Psoas muscle (tissue), 8 donors: ENCODE measurements around the gene ZNF764. TPM values are rescaled to one million over a fixed set of nuclear protein-coding genes. Genes with fewer than 3 reads are reported as not detected.
"Not testable (repeated sequence)": the region's sequence is repeated elsewhere in the genome, so short reads cannot be mapped to it uniquely, and the experiment has no call there.

Source experiments
- ATAC-seq, 4 donors: fragments of 200-7000 bp; cut with Tn5 transposase; one replicate each; pipeline ENCODE4 v1.9.1; 2020; ENCODE audit warnings: moderate library complexity in 3 of 4, mild to moderate bottlenecking in 2 of 4
- DNase-seq, 2 donors: peaks; one replicate each; pipeline ENCODE4 v3.0.0-alpha.2; 2020
- H3K27ac ChIP-seq: fragments of 200-600 bp; one replicate; pipeline ENCODE4 v1.8.0; 2022
- H3K27me3 ChIP-seq, 3 donors: fragments of 200-600 bp in 1 of 3; one replicate each; pipeline versions ENCODE4 v1.6.1 to v1.8.0; 2013 to 2022; ENCODE audit warnings: low read length in 2 of 3, mild to moderate bottlenecking in 2 of 3, moderate library complexity in 1 of 3; ENCODE audit not compliant: insufficient read depth in 3 of 3
- H3K36me3 ChIP-seq, 2 donors: fragments of 200-600 bp in 1 of 2; one replicate each; pipeline versions ENCODE4 v1.6.1 to v1.8.0; 2013 to 2022; ENCODE audit warnings: low read depth in 1 of 2, mild to moderate bottlenecking in 1 of 2, moderate library complexity in 1 of 2; ENCODE audit not compliant: insufficient read depth in 1 of 2
- H3K4me1 ChIP-seq: fragments of 200-600 bp; one replicate; pipeline ENCODE4 v1.8.0; 2022
- H3K4me3 ChIP-seq: fragments of 200-600 bp; one replicate; pipeline ENCODE4 v1.8.0; 2022; ENCODE audit warnings: mild to moderate bottlenecking
- H3K9me3 ChIP-seq: fragments of 200-600 bp; one replicate; pipeline ENCODE4 v1.8.0; 2022
- WGBS, 3 donors: extraction: QIAGEN DNeasy Blood & Tissue Kit; methylation state at CpG; one replicate each; pipeline versions ENCODE4 v1.1.6 to v1.1.7; 2013; 5-methylcytosine and 5-hydroxymethylcytosine counted together
- intact Hi-C, 2 donors: fragments of 100-400 bp; cut with DNase I; formaldehyde crosslinking; loops; one replicate each; pipeline versions ENCODE4 v1.11.0 to v1.14.2; 2022
- polyA plus RNA-seq, 3 donors: library from polyadenylated mRNA; stranded (reverse); fragments of 200-250 nt; gene quantifications; one replicate each; pipeline ENCODE4 v1.2.3, GENCODE V29; 2013
- total RNA-seq, 4 donors: library from RNA; stranded (reverse); fragmentation: NEBNext Ultra II Directional in 2 of 4; extraction: Animal tissue kit (Norgen Biotek cat#: 25700) in 2 of 4; gene quantifications; one replicate each; pipeline versions ENCODE4 v1.2.1 to v1.2.4, GENCODE V29; 2021 to 2023
- TF ChIP-seq, protein P1 (sequence below): fragments of 200-600 bp; IDR thresholded peaks from one replicate; pipeline ENCODE4 v1.8.0; 2022; ENCODE audit warnings: antibody characterized with exemption
- donor health status: healthy with polysubstance abuse.
- donor health status: DM: no; HTN: no; CAD: no; lungs with moderate emphysema.
- donor health status: Bipolar disorder and iron deficiency.
- donor health status: healthy.
- donor health status: DM: yes; HTN: yes; CAD: no.
- donor health status: DM: no; HTN: no; CAD: no.
- donor health status: DM: no; HTN: no; CAD: no.
- donor health status: DM: yes; HTN: yes; CAD: no.

The ZNF764 gene
- total and polyA plus RNA-seq, 7 donors = 1.9 to 8.7 (median 5.1) TPM

DNA sequence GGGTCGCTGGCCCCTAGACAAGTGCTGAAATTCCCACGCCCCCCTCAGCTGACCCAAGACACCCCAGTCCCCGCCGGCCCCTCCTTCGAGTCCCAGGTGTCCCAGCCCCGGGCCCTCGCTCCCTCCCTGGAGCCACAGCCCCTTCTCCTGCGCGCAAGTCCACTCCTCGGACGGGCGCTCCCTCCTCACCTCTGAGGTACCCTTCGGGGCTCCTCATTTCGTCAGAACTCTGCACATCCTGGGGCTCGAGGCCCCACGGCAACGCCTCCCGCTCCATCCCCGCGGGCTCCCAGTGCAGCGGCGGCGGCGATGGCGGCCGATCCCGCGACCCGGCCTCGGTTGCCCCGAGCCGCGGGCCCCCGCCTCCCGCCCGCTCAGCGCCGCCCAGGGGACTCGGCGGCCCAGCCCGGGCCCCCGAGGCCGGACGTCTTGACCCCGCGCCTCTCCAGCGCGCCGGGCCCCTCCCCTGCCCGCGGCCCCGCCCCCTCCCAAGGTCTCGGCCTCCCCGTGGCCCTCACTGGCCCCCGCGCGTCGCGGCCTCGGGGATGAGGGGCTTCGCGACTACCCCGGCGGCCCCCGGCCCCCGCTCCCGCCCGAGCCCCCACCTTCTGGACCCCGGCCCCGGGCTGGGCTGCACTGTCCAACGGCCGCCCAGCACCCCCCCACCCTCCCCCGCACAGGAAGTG is 31.9 kb downstream of the ZNF764 start, which contains the start of gene ZNF768:
Gene ZNF768 (minus strand): TSS at position 430 of the 686 bp plus-strand sequence. CDS start 153 bp downstream, at position 277.
- Histone ChIP-seq H3K9me3 (no peaks in the 10 kb centered on the region), H3K4me1 (peaks cover 17% of the 10 kb centered on the region), H3K27ac (peak within 1 kb of the TSS; percentile 99), H3K27me3 (no peaks in the 10 kb centered on the region), H3K4me3 (peak within 1 kb of the TSS; percentile 93), H3K36me3 (peaks cover 4 to 20% of the 10 kb centered on the region in 2 donors)
- TF ChIP-seq, protein P1, sequence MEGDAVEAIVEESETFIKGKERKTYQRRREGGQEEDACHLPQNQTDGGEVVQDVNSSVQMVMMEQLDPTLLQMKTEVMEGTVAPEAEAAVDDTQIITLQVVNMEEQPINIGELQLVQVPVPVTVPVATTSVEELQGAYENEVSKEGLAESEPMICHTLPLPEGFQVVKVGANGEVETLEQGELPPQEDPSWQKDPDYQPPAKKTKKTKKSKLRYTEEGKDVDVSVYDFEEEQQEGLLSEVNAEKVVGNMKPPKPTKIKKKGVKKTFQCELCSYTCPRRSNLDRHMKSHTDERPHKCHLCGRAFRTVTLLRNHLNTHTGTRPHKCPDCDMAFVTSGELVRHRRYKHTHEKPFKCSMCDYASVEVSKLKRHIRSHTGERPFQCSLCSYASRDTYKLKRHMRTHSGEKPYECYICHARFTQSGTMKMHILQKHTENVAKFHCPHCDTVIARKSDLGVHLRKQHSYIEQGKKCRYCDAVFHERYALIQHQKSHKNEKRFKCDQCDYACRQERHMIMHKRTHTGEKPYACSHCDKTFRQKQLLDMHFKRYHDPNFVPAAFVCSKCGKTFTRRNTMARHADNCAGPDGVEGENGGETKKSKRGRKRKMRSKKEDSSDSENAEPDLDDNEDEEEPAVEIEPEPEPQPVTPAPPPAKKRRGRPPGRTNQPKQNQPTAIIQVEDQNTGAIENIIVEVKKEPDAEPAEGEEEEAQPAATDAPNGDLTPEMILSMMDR = no peak
- 1 to 2% (median 1%) methylated on average over 39 to 73 of the region's 73 CpGs for WGBS, 3 donors
- intact Hi-C loops = loop anchor here (5.0 kb wide), 3 partner anchors 46 to 131 kb away; partner anchors contain the start of genes FBRS (in 1 of the 2), SEPHS2 (in 1 of the 2) and ZNF688 (in 1 of the 2)
- ATAC-seq (peak; percentile 48 to 56 (median 51)), DNase-seq (peak; percentile 53 to 69)

DNA sequence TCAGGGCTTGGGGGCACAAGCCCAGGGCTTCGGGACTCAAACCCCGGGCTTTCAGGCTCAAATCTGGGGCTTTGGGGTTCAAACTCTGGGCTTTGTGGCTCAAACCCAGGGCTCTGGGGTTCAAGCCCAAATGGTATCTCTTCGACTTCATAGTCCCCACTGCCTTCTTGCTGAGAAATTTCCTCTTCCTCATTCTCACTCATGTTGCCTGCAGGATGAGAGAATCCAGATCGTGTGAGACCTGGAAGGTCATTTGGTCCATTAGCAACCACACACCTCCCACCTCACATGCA is 32.4 kb downstream of the ZNF764 start:
- intact Hi-C loops = loop anchor here (5.0 kb wide), 3 partner anchors 47 to 132 kb away; partner anchors contain the start of genes FBRS (in 1 of the 2), SEPHS2 (in 1 of the 2) and ZNF688 (in 1 of the 2)
- H3K9me3 ChIP-seq = no peaks in the 10 kb centered on the region
- H3K4me1 ChIP-seq = peaks cover 13% of the 10 kb centered on the region
- TF ChIP-seq, protein P1 = no peak
- H3K36me3 ChIP-seq = peaks cover 4 to 15% of the 10 kb centered on the region in 2 donors
- 48 to 55% (median 49%) methylated on average over 4 of the region's 4 CpGs for WGBS, 3 donors
- peak overlapping the region; percentile 93 for H3K4me3 ChIP-seq
- ATAC-seq (no peak), DNase-seq (no peak)
- H3K27ac ChIP-seq = peak overlapping the region; percentile 99
- H3K27me3 ChIP-seq = no peaks in the 10 kb centered on the region

GRCh38 chr16:30524575-30525568 is 33.3 kb downstream of the ZNF764 start:
- Histone ChIP-seq H3K9me3 (no peaks in the 10 kb centered on the region), H3K27me3 (no peaks in the 10 kb centered on the region), H3K27ac (peak overlapping the region; percentile 16), H3K36me3 (peaks cover 0 to 8% of the 10 kb centered on the region in 2 donors), H3K4me1 (peaks cover 12% of the 10 kb centered on the region), H3K4me3 (no peak overlapping the region)
- WGBS, 3 donors = 90 to 91% (median 91%) methylated on average over 59 to 60 of the region's 60 CpGs
- ATAC-seq = no peak
- TF ChIP-seq, protein P1 = no peak
- peak; percentile 30 to 55 for DNase-seq
- intact Hi-C loops = loop anchor here (5.0 kb wide), 3 partner anchors 47 to 132 kb away; partner anchors contain the start of genes FBRS (in 1 of the 2), SEPHS2 (in 1 of the 2) and ZNF688 (in 1 of the 2)

GRCh38 chr16:30523768-30524574 is 34.2 kb downstream of the ZNF764 start:
- no peak for ATAC-seq
- DNase-seq = peak; percentile 40 to 70
- Histone ChIP-seq H3K4me1 (peaks cover 12% of the 10 kb centered on the region), H3K27ac (peak overlapping the region; percentile 16), H3K4me3 (peak overlapping the region; percentile 16), H3K9me3 (no peaks in the 10 kb centered on the region), H3K27me3 (no peaks in the 10 kb centered on the region), H3K36me3 (peaks cover 0 to 8% of the 10 kb centered on the region in 2 donors)
- 71 to 74% (median 74%) methylated on average over 26 of the region's 26 CpGs for whole genome bisulfite sequencing, 3 donors
- TF ChIP-seq, protein P1 = no peak
- intact Hi-C loops = no loop called here

DNA sequence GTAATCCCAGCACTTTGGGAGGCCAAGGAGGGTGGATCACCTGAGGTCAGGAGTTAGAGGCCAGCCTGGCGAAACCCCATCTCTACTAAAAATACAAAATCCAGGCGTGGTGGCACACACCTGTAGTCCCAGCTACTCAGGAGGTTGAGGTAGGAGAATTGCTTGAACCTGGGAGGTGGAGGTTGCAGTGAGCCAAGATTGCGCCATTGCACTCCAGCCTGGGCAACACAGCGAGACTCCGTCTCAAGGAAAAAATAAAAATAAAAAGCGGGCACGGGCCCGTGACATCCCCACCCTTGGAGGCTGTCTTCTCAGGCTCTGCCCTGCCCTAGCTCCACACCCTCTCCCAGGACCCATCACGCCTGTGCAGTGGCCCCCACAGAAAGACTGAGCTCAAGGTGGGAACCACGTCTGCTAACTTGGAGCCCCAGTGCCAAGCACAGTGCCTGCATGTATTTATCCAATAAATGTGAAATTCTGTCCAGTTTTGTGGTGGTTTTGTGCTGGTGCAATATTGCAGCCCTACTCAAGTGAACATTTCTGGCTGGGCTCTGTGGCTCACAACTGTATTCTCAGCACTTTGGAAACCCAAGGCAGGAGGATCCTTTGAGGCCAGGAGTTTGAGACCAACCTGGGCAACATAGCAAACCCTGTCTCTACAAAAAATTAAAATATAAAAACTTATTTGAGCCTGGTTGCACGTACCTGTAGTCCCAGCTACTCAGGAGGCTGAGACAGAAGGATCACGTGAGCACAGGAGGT is 35.3 kb downstream of the ZNF764 start:
- WGBS, 3 donors = 80 to 89% (median 84%) methylated on average over 12 of the region's 12 CpGs
- ATAC-seq, intact Hi-C loops: not testable (repeated sequence)

More for the DNA sequence above, 35.3 kb downstream of the ZNF764 start:
- not testable (repeated sequence) for H3K27me3 ChIP-seq, H3K9me3 ChIP-seq, DNase-seq, H3K4me3 ChIP-seq, H3K36me3 ChIP-seq, H3K4me1 ChIP-seq, H3K27ac ChIP-seq
